Peyer's patch (tissue), 4 donors: ENCODE measurements around the gene SNCG. TPM values are rescaled to one million over a fixed set of nuclear protein-coding genes. Genes with fewer than 3 reads are reported as not detected.

ENCODE experiments used
- DNase-seq, 3 donors: peaks; one replicate each; pipeline ENCODE4 v3.0.0-alpha.2; 2017 to 2019
- H3K27ac ChIP-seq, 4 donors: fragments of 200-600 bp; sonication (generic); one replicate each; pipeline ENCODE4 v1.5.1; 2016 to 2019
- H3K27me3 ChIP-seq, 2 donors: fragments of 200-600 bp; sonication (generic); one replicate each; pipeline ENCODE4 v1.5.1; 2019
- H3K36me3 ChIP-seq, 3 donors: fragments of 200-600 bp; sonication (generic); one replicate each; pipeline ENCODE4 v1.5.1; 2016 to 2019
- H3K4me1 ChIP-seq, 4 donors: fragments of 200-600 bp; sonication (generic); one replicate each; pipeline ENCODE4 v1.5.1; 2016 to 2019
- H3K4me3 ChIP-seq, 4 donors: fragments of 200-600 bp; sonication (generic); 1 replicate in 3 of 4; 2 replicates in 1 of 4; pipeline ENCODE4 v1.5.1; 2016 to 2019; ENCODE audit warnings: mild to moderate bottlenecking in 1 of 4
- H3K9me3 ChIP-seq, 4 donors: fragments of 200-600 bp; sonication (generic); one replicate each; pipeline ENCODE4 v1.5.1; 2016 to 2019; ENCODE audit warnings: mild to moderate bottlenecking in 1 of 4
- CTCF ChIP-seq, 6 experiments: fragments of 450-650 bp in 4 of 6; fragments of 200-600 bp in 2 of 6; sonication (generic) in 1 of 6; IDR thresholded peaks; one replicate each; pipeline ENCODE4 v1.5.1; 2017 to 2019; ENCODE audit warnings: antibody characterized with exemption in 6 of 6, mild to moderate bottlenecking in 3 of 6, moderate library complexity in 1 of 6
- POLR2A ChIP-seq, 2 donors: fragments of 450-650 bp; IDR thresholded peaks; one replicate each; pipeline ENCODE4 v1.5.1; 2017; ENCODE audit warnings: antibody characterized with exemption in 2 of 2, mild to moderate bottlenecking in 2 of 2, moderate library complexity in 2 of 2
- total RNA-seq, 4 donors: library from RNA; depleted of rRNA; stranded (reverse); fragments of >200 nt; gene quantifications; one replicate each; pipeline ENCODE4 v1.1.0, GENCODE V29; 2016

The SNCG gene
- total RNA-seq, 4 donors from 2014 or later, result 2.4 to 8.2 TPM; not detected in 2

GRCh38 chr10:86955501-86956194 is 2.8 kb upstream of the SNCG start:
- DNase-seq, result peak in 1 of 3 donors; percentile 46
- H3K27ac ChIP-seq, result peak overlapping the region in 3 of 4 donors; percentile 32 to 71 (median 62)
- H3K9me3 ChIP-seq, result no peaks in the 10 kb centered on the region
- TF ChIP-seq POLR2A (IDR thresholded peaks at IDR 0.05), result no peak
- no peak for TF ChIP-seq CTCF (IDR thresholded peaks at IDR 0.05)
- H3K4me1 ChIP-seq, result peaks cover 0 to 16% (median 0%) of the 10 kb centered on the region in 4 donors
- H3K4me3 ChIP-seq, result peak overlapping the region in 2 of 4 donors; percentile 24 to 28
- no peaks in the 10 kb centered on the region for H3K36me3 ChIP-seq
- H3K27me3 ChIP-seq, result no peaks in the 10 kb centered on the region

- Histone ChIP-seq H3K4me3 (peak overlapping the region in 2 of 4 donors; percentile 24 to 28), H3K27me3 (no peaks in the 10 kb centered on the region), H3K27ac (peak overlapping the region in 2 of 4 donors; percentile 62 to 71), H3K4me1 (peaks cover 0 to 16% (median 0%) of the 10 kb centered on the region in 4 donors), H3K36me3 (no peaks in the 10 kb centered on the region), H3K9me3 (no peaks in the 10 kb centered on the region)
- DNase-seq, result peak in 1 of 3 donors; percentile 11
- no peak for TF ChIP-seq CTCF (IDR thresholded peaks at IDR 0.05)
- TF ChIP-seq POLR2A (IDR thresholded peaks at IDR 0.05), result no peak
These were observed 2.1 kb upstream of the SNCG start for GRCh38 chr10:86956195-86956847.

- Histone ChIP-seq H3K4me1 (peaks cover 0 to 16% (median 0%) of the 10 kb centered on the region in 4 donors), H3K4me3 (peak overlapping the region in 2 of 4 donors; percentile 24 to 28), H3K9me3 (no peaks in the 10 kb centered on the region), H3K27me3 (no peaks in the 10 kb centered on the region), H3K27ac (peak overlapping the region in 3 of 4 donors; percentile 36 to 71 (median 62)), H3K36me3 (no peaks in the 10 kb centered on the region)
- TF ChIP-seq CTCF (IDR thresholded peaks at IDR 0.05), result no peak
- TF ChIP-seq POLR2A (IDR thresholded peaks at IDR 0.05), result no peak
- DNase-seq, result peak in 1 of 3 donors; percentile 15
These were observed 1.5 kb upstream of the SNCG start for GRCh38 chr10:86956848-86957448.

- Histone ChIP-seq H3K9me3 (no peaks in the 10 kb centered on the region), H3K27me3 (no peaks in the 10 kb centered on the region), H3K4me3 (peak within 1 kb of the TSS in 2 of 4 donors; percentile 24 to 28), H3K4me1 (peaks cover 0 to 16% (median 0%) of the 10 kb centered on the region in 4 donors), H3K36me3 (no peaks in the 10 kb centered on the region), H3K27ac (peak within 1 kb of the TSS; percentile 10 to 71 (median 49))
- peak in 1 of 3 donors; percentile 28 for DNase-seq
- TF ChIP-seq CTCF (IDR thresholded peaks at IDR 0.05), result no peak
- TF ChIP-seq POLR2A (IDR thresholded peaks at IDR 0.05), result no peak
These were observed 806 bp upstream of the SNCG start, which contains the start of gene MMRN2 for GRCh38 chr10:86957471-86958115. MMRN2 (minus strand) TSS chr10:86957615; CDS start chr10:86957541, 74 bp downstream.
